ENCODE data around the gene TDO2. TPM values are rescaled to one million over a fixed set of nuclear protein-coding genes. Genes with fewer than 3 reads are reported as not detected.
A peak's percentile ranks its signal among the peaks of the same experiment; 100 is the strongest.

Gene TDO2
- total and polyA plus RNA-seq, 2 of the 4 experiments (the other 2 are of a cell fraction), result 0.09 to 0.18 TPM

DNA sequence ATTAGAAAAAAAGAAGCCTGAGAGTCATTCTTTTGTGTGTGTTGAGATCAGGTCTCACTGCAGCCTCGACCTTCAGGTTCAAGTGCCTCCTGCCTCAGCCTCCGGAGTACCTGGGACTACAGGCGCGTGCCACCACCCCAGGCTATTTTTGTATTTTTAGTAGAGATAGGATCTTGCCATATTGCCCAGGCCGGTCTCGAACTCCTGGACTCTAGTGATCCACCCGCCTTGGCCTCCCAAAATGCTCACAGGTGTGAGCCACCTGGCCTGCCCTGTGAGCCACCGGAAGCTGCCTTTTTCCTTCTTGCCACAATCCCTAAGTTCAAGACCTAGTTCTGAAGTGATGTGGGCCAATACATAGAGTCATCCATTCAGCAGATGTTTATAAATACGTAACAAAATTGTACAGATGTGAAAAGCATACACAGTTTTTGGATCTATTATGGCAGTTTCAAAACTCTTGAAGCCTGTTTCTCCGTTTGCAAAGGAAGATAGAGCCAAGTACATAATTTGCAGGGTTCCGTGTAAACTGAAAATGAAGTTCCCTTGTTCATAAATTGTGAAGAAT lies 50.7 kb downstream of the TDO2 start:
- Histone ChIP-seq H2BK15ac (ENCODE audit: low read depth, low read length) (peak overlapping the region; percentile 10; the same call in 2 of the 3 replicates), H3K79me1 (ENCODE audit: low read depth in 1 of 2, low read length in 2 of 2) (no peaks in the 10 kb centered on the region), H3K27me3 (ENCODE audit: control insufficient read depth, insufficient read depth, low read length) (no peaks in the 10 kb centered on the region), H3K4me3 (ENCODE audit: insufficient read depth, low read depth, low read length) (peak overlapping the region; percentile 76; the same call in 1 of the 2 replicates), H3K56ac (ENCODE audit: extremely low read depth, insufficient read depth, low read length) (peak overlapping the region; percentile 74; the same call in 1 of the 2 replicates), H4K20me1 (ENCODE audit: insufficient read depth, low read length) (no peaks in the 10 kb centered on the region), H3K4ac (ENCODE audit: low read depth, low read length) (peak overlapping the region; percentile 88), H3K27ac (ENCODE audit: insufficient read depth, low read length) (peak overlapping the region; percentile 99), H3K23ac (ENCODE audit: low read depth, low read length) (peak overlapping the region; percentile 91), H3K4me2 (ENCODE audit: low read depth, low read length) (peak overlapping the region; percentile 67), H2AFZ (replicated peaks; ENCODE audit: low read length, poor library complexity) (peak overlapping the region; percentile 97), H4K91ac (ENCODE audit: insufficient read depth, low read depth, low read length) (peak overlapping the region; percentile 90), H2BK20ac (ENCODE audit: low read depth, low read length) (peak overlapping the region; percentile 75; the same call in 1 of the 2 replicates), H4K5ac (ENCODE audit: low read depth, low read length) (peak overlapping the region; percentile 96), H2BK5ac (ENCODE audit: low read depth, low read length, poor library complexity, severe bottlenecking) (peak overlapping the region; percentile 96), H3K9ac (ENCODE audit: low read depth, low read length) (peak overlapping the region; percentile 95; the same call in 1 of the 2 replicates), H3K36me3 (ENCODE audit: control insufficient read depth, insufficient read depth, low read length) (no peaks in the 10 kb centered on the region), H3K9me3 (ENCODE audit: control insufficient read depth, insufficient read depth, low read length) (no peaks in the 10 kb centered on the region), H2BK120ac (ENCODE audit: low read depth, low read length) (peak overlapping the region; percentile 95), H3K14ac (replicated peaks; ENCODE audit: low read depth, low read length) (peak overlapping the region; percentile 90), H4K8ac (ENCODE audit: low read depth in 2 of 2, low read length in 2 of 2) (peak overlapping the region; percentile 94 to 98), H2AK9ac (replicated peaks; ENCODE audit: low read depth, low read length, poor library complexity) (peak overlapping the region; percentile 21), H3K9me1 (ENCODE audit: insufficient read depth, low read length) (peaks cover 4% of the 10 kb centered on the region), H3K4me1 (ENCODE audit: control insufficient read depth, insufficient read depth, low read length) (peaks cover 6% of the 10 kb centered on the region; the same call in 1 of the 2 replicates), H2AK5ac (ENCODE audit: low read depth, low read length) (peak overlapping the region; percentile 45; the same call in 1 of the 2 replicates), H3K18ac (ENCODE audit: low read depth, low read length) (peak overlapping the region; percentile 22)
- in situ Hi-C loops (cut with MboI; ENCODE audit: low sequenced_read_pairs), result loop anchor here (5.0 to 25.0 kb wide), 5 partner anchors 147 to 1008 kb away; partner anchors contain the start of gene PDGFC
- ChIA-PET CTCF (interaction anchor here (0.5 to 2.6 kb wide), 5 partner anchors 10 to 524 kb away, joined by 3 to 42 read pairs (median 6); no protein-coding TSS in a partner anchor), POLR2A (ENCODE audit: unreplicated experiment) (interaction anchor here (0.6 kb wide), 1 partner anchor 144 kb away, joined by 6 read pairs; no protein-coding TSS in a partner anchor)
- DNase-seq, result no peak
- no CpG with 5 or more reads among the region's 11 CpGs for WGBS, 2 experiments (ENCODE audit: extremely low coverage in 2 of 2, insufficient read length in 1 of 2)
- BruUV-seq (replicated peaks), result no TSS peak
- dilution Hi-C loops (cut with HindIII; ENCODE audit: low sequenced_read_pairs, unreplicated experiment), result no loop called here
- intact Hi-C loops (cut with micrococcal nuclease), result loop anchor here (10.0 kb wide), 1 partner anchor 1011 kb away; no protein-coding TSS in a partner anchor
- no peak for TF ChIP-seq MAZ (IDR thresholded peaks at IDR 0.05; ENCODE audit: borderline replicate concordance, low read depth, low read length)
- TF ChIP-seq POLR2A (IDR thresholded peaks at IDR 0.05; ENCODE audit: low read depth, low read length), result no peak
- no peak for TF ChIP-seq CHD1 (IDR thresholded peaks at IDR 0.05; ENCODE audit: low read depth, low read length)
- no peak for TF ChIP-seq RAD21 (IDR thresholded peaks at IDR 0.05; ENCODE audit: low read length)
- TF ChIP-seq, protein P1, sequence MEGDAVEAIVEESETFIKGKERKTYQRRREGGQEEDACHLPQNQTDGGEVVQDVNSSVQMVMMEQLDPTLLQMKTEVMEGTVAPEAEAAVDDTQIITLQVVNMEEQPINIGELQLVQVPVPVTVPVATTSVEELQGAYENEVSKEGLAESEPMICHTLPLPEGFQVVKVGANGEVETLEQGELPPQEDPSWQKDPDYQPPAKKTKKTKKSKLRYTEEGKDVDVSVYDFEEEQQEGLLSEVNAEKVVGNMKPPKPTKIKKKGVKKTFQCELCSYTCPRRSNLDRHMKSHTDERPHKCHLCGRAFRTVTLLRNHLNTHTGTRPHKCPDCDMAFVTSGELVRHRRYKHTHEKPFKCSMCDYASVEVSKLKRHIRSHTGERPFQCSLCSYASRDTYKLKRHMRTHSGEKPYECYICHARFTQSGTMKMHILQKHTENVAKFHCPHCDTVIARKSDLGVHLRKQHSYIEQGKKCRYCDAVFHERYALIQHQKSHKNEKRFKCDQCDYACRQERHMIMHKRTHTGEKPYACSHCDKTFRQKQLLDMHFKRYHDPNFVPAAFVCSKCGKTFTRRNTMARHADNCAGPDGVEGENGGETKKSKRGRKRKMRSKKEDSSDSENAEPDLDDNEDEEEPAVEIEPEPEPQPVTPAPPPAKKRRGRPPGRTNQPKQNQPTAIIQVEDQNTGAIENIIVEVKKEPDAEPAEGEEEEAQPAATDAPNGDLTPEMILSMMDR (conservative IDR thresholded peaks at IDR 0.05; ENCODE audit: low read depth, low read length), result no peak
- TF ChIP-seq RCOR1 (IDR thresholded peaks at IDR 0.05; ENCODE audit: insufficient replicate concordance, low read length), result no peak
- TF ChIP-seq CEBPB (IDR thresholded peaks at IDR 0.05; ENCODE audit: low read depth, low read length), result no peak
- TF ChIP-seq NFE2L2 (IDR thresholded peaks at IDR 0.05; ENCODE audit: low read depth, low read length), result no peak
- no peak for TF ChIP-seq BHLHE40 (IDR thresholded peaks at IDR 0.05; ENCODE audit: low read depth, low read length)
- TF ChIP-seq, protein P2, sequence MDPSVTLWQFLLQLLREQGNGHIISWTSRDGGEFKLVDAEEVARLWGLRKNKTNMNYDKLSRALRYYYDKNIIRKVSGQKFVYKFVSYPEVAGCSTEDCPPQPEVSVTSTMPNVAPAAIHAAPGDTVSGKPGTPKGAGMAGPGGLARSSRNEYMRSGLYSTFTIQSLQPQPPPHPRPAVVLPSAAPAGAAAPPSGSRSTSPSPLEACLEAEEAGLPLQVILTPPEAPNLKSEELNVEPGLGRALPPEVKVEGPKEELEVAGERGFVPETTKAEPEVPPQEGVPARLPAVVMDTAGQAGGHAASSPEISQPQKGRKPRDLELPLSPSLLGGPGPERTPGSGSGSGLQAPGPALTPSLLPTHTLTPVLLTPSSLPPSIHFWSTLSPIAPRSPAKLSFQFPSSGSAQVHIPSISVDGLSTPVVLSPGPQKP (IDR thresholded peaks at IDR 0.05; ENCODE audit: borderline replicate concordance, low read depth, low read length), result no peak
- no peak for TF ChIP-seq SMC3 (IDR thresholded peaks at IDR 0.05; ENCODE audit: low read depth, low read length)
- ATAC-seq (ENCODE audit: low read depth), result no peak; the same call in 1 of the 2 replicates

Measured in IMR-90 (cell line).